ENCODE measurements around the gene PCSK6.

GRCh38 chr15:101490922-101491733, 1.6 kb upstream of the PCSK6 start:
- TF ChIP-seq CTCF (IDR thresholded peaks at IDR 0.05) (no peak), POLR2A (IDR thresholded peaks at IDR 0.05) (no peak)

Measured in uterus (tissue), 2 donors.